Diencephalon (tissue), 1 donor: ENCODE data around the gene HOXC10. TPM values are rescaled to one million over a fixed set of nuclear protein-coding genes. Genes with fewer than 3 reads are reported as not detected.

ENCODE experiments used
- small RNA-seq: library from RNA; depleted of rRNA; stranded (forward); fragments of <200 nt; gene quantifications from one replicate; pipeline ENCODE3, GENCODE V24; 2014
- total RNA-seq: library from RNA; depleted of rRNA; stranded (reverse); fragments of >200 nt; gene quantifications from one replicate; pipeline ENCODE4 v1.2.3, GENCODE V29; 2014

Gene HOXC10
- not detected for total RNA-seq

GRCh38 chr12:53984901-53985691 lies at the start of gene HOXC10:
Gene HOXC10 (plus strand): TSS chr12:53985146. CDS start chr12:53985260, 114 bp downstream.

DNA sequence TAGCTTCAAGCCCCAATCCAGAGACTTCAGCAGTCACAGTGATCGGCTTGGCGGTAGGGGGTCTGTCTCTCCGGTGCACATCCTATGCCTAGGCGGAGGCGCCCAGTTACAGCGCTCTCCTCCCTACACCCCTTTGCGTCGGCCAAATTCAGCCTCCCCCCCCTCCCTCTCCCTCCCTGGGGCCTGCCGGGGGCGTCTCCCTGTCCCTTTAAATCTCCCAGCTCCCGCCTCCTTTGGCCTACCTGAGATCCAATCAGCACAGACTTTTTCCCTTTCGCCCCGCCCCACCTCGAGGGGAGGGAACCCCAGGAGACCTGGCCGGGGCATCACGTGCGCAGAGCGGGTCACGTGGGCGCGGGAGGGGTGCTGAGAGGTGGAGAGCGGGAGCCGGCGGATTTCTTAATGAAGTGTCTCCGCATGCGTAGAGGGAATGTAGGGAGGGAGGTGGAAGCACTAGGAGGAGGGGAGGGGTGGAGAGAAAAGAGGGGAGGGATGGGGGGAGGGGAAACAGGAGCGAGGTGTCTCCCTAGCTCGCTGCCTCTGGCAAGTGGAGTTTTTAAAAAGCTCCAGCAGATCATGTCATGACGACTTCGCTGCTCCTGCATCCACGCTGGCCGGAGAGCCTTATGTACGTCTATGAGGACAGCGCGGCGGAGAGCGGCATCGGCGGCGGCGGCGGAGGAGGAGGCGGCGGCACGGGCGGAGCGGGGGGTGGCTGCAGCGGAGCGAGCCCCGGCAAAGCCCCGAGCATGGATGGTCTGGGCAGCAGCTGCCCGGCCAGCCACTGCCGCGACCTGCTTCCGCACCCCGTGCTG lies 46.4 kb upstream of the HOXC10 start, which contains the start of gene HOXC13:
Gene HOXC13, plus strand, starts transcription at position 506 of the 815 bp plus-strand sequence. Its CDS starts 76 bp downstream, at position 582.

GRCh38 chr12:53954694-53955035 lies 30.3 kb upstream of the HOXC10 start, which contains the start of gene HOXC12:
Gene HOXC12 (plus strand): TSS chr12:53954903. CDS start chr12:53954930, 27 bp downstream.

GRCh38 chr12:53972722-53973235 lies 12.2 kb upstream of the HOXC10 start, which contains the start of gene HOXC11:
Gene HOXC11 (plus strand): TSS chr12:53973126. CDS start chr12:53973242, 116 bp downstream.

GRCh38 chr12:53974084-53975063 lies 10.6 kb upstream of the HOXC10 start, which contains the start of gene HOTAIR:
Gene HOTAIR (minus strand): TSS chr12:53974954.

DNA sequence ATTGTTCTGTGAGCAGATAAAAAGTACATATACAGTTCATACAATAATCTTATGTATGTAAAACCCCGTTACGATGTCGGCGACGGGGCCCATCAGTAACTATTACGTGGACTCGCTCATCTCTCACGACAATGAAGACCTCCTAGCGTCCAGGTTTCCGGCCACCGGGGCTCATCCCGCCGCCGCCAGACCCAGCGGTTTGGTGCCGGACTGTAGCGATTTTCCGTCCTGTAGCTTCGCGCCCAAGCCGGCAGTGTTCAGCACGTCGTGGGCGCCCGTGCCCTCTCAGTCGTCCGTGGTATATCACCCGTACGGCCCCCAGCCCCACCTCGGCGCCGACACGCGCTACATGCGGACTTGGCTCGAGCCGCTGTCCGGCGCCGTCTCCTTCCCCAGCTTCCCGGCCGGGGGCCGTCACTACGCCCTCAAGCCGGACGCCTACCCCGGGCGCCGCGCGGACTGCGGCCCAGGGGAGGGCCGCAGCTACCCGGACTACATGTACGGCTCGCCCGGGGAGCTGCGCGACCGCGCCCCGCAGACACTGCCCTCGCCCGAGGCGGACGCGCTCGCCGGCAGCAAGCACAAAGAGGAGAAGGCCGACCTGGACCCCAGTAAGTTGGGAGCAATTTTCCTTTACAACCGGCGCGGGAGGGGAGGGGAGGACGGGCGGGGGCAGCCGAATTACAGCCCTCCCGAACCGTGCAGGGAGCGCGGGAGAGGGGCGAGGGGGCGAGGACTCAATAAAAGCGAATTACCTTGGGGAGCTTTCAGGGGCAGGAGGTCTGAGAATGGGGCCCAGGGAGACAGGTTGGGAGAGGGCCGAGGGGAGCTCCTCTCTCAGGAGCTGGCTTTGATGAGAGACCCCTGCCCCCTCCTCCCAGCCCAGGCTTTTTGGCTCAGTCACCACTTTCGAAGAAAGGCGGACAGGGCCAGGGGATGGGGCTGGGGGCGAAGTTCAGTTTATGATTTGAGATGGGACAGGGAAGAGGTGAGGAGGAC lies 15.5 kb downstream of the HOXC10 start, which contains the start of gene HOXC9:
Gene HOXC9, plus strand, starts transcription at position 46 of the 999 bp plus-strand sequence. Its CDS starts 28 bp downstream, at position 74.

GRCh38 chr12:54028314-54029201 lies 43.6 kb downstream of the HOXC10 start, which contains the start of gene HOXC6:
Gene HOXC6 (plus strand): TSS chr12:54028440. CDS start chr12:54028522, 82 bp downstream.

DNA sequence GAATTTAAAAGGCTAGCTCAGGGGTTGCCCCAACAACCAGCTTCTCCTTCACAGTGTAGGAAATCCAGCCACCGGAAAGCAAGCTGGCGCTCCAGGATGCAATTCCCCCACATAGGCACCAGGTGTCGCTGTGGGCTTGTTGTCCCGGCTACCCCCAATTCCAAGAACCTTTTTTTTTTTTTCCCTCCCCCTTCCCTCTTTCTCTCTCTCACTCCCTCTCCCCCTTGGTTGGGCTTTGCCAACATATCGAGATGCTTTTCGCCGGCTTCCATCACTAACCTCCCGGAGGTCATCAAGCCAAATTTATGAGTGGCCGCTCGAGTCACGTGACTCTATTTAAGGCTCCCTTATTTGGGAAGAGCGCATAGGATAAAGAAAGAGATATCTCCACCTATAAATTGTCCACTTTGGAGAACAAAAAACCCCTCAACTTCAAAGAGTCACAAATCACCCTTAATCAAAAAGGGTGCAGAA lies 47.7 kb downstream of the HOXC10 start, which contains the start of gene HOXC5:
Gene HOXC5, plus strand, starts transcription at position 424 of the 474 bp plus-strand sequence. CDS start 73 bp downstream, outside the sequence.

Small RNA genes lying within 50 kb of the gene (small RNA-seq; reads per million reads assigned to genes)
- gene AC012531.3: not detected
- not detected for gene AC012531.4
- not detected for gene HOXC5
- gene MIR196A2: not detected
- not detected for gene MIR615
- not detected for gene RF01905
- not detected for gene RF01906

Other genes with a start within 250 kb of the HOXC10 start
- not detected for gene CISTR, start 233.2 kb upstream of the HOXC10 start, total RNA-seq
- gene HOXC13, start 46.3 kb upstream of the HOXC10 start, total RNA-seq: not detected
- gene HOXC12, start 30.2 kb upstream of the HOXC10 start, total RNA-seq: not detected
- not detected for gene HOXC11, start 12.0 kb upstream of the HOXC10 start, total RNA-seq
- not detected for gene HOTAIR, start 10.2 kb upstream of the HOXC10 start, total RNA-seq
- not detected for gene HOXC9, start 15.0 kb downstream of the HOXC10 start, total RNA-seq
- gene HOXC8, start 23.8 kb downstream of the HOXC10 start, total RNA-seq: not detected
- not detected for gene HOXC6, start 43.3 kb downstream of the HOXC10 start, total RNA-seq
- not detected for gene HOXC5, start 47.9 kb downstream of the HOXC10 start, total RNA-seq
- gene HOXC4, start 68.7 kb downstream of the HOXC10 start, total RNA-seq: not detected
- 32.8 TPM for gene SMUG1, start 203.8 kb downstream of the HOXC10 start, total RNA-seq